Mesendoderm (in vitro differentiated cells): ENCODE results near the gene PTCHD1.

Experiments
- DNase-seq: peaks from one replicate; pipeline ENCODE4 v3.0.0; 2013
- H2AK5ac ChIP-seq: 2 replicates; pipeline ENCODE4 v1.6.1; 2013; ENCODE audit warnings: low read length, inconsistent platforms
- H2BK120ac ChIP-seq: 2 replicates; pipeline ENCODE4 v1.6.1; 2013; ENCODE audit warnings: low read depth, mild to moderate bottlenecking, low read length, moderate library complexity, mixed read lengths
- H2BK15ac ChIP-seq: replicated peaks from 2 replicates; pipeline ENCODE4 v1.6.1; 2013; ENCODE audit warnings: low read depth, mild to moderate bottlenecking, moderate library complexity
- H2BK5ac ChIP-seq: 2 replicates; pipeline ENCODE4 v1.6.1; 2013; ENCODE audit warnings: low read length, inconsistent platforms
- H3K18ac ChIP-seq: 2 replicates; pipeline ENCODE4 v1.6.1; 2013; ENCODE audit warnings: mild to moderate bottlenecking, low read length, mixed read lengths
- H3K23ac ChIP-seq: one replicate; pipeline ENCODE4 v1.6.1; 2013; ENCODE audit warnings: low read length
- H3K27ac ChIP-seq: 2 replicates; pipeline ENCODE4 v1.5.1; 2013; ENCODE audit warnings: low read depth, mild to moderate bottlenecking, inconsistent platforms, low read length, moderate library complexity
- H3K27me3 ChIP-seq: 2 replicates; pipeline ENCODE4 v1.6.1; 2013; ENCODE audit warnings: low read length, control low read depth, mild to moderate bottlenecking, inconsistent platforms; ENCODE audit not compliant: insufficient read depth, poor library complexity
- H3K36me3 ChIP-seq: 2 replicates; pipeline ENCODE4 v1.6.1; 2013; ENCODE audit warnings: low read length, inconsistent platforms; ENCODE audit not compliant: control insufficient read depth, insufficient read depth
- H3K4ac ChIP-seq: one replicate; pipeline ENCODE4 v1.6.1; 2013; ENCODE audit warnings: low read depth, mild to moderate bottlenecking, low read length, moderate library complexity
- H3K4me1 ChIP-seq: 2 replicates; pipeline ENCODE4 v1.6.1; 2013; ENCODE audit warnings: low read depth, low read length, inconsistent platforms; ENCODE audit not compliant: control insufficient read depth
- H3K4me2 ChIP-seq: 2 replicates; pipeline ENCODE4 v1.6.1; 2013; ENCODE audit warnings: low read length
- H3K4me3 ChIP-seq: 2 replicates; pipeline ENCODE4 v1.5.1; 2013; ENCODE audit warnings: mild to moderate bottlenecking, low read length
- H3K56ac ChIP-seq: one replicate; pipeline ENCODE4 v1.6.1; 2013; ENCODE audit warnings: low read length
- H3K79me1 ChIP-seq: 2 replicates; pipeline ENCODE4 v1.6.1; 2013; ENCODE audit warnings: low read length, inconsistent platforms
- H3K79me2 ChIP-seq: 2 replicates; pipeline ENCODE4 v1.6.1; 2013; ENCODE audit warnings: mild to moderate bottlenecking, low read length; ENCODE audit not compliant: control insufficient read depth, insufficient read depth
- H3K9ac ChIP-seq: 2 replicates; pipeline ENCODE4 v1.6.1; 2013; ENCODE audit warnings: low read length, inconsistent platforms
- H4K5ac ChIP-seq: one replicate; pipeline ENCODE4 v1.6.1; 2013; ENCODE audit warnings: low read length
- H4K8ac ChIP-seq: one replicate; pipeline ENCODE4 v1.6.1; 2013; ENCODE audit warnings: low read depth, mild to moderate bottlenecking, control low read depth, low read length, moderate library complexity
- WGBS: extraction: QIAGEN DNeasy Blood & Tissue Kit; methylation state at CpG from one replicate; pipeline ENCODE4 v1.1.7; 2013; ENCODE audit warnings: low lambda C conversion rate, missing lambda C conversion rate; ENCODE audit not compliant: insufficient coverage; ENCODE audit errors: extremely low coverage; 5-methylcytosine and 5-hydroxymethylcytosine counted together

Gene PTCHD1

DNA sequence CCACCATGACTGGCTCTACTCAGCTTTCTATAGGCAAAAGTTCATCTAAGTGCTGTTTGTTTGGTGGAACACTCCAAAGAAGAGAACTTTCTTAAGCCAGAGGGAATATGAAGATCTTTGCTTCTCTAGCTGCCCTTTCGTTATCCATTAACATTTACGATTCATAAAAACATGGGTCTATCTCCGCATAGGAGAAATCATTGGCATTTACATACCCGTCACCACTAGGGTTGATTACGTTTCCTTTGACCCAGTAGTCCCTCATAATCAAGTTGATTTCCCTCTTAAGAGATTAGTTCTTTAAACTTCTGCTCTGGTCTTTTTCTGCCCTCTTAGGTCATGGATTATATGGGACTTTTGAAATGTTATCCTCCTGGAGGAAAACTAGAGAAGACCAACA lies 57.5 kb downstream of the PTCHD1 start:
- Histone ChIP-seq H3K18ac (no peak overlapping the region), H2BK120ac (no peak overlapping the region), H2BK15ac (no peak overlapping the region)

DNA sequence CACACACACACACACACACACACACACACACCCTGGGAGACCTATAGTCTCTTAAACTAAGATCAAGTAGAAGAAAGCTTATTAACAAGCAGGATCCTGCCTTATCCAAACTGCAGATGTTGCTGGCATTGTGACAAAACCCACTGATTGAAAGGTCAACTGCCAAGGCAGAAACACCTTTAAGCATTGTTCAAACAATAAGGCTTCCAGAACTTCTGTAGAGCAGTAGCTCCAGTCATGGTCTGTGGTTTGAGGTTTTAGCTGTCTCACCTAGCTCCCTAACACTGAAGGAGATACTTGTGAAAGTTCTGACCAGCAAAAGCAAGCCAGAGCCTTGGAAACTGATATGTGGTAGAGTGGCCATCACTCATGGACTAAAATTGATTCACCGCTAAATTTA lies 59.8 kb downstream of the PTCHD1 start:
- no peak overlapping the region for H2AK5ac ChIP-seq
- no peak overlapping the region for H3K56ac ChIP-seq
- no peak overlapping the region for H3K9ac ChIP-seq
- no peak overlapping the region for H3K4ac ChIP-seq
- no peak overlapping the region for H2BK15ac ChIP-seq
- no peaks in the 10 kb centered on the region for H3K36me3 ChIP-seq
- H2BK5ac ChIP-seq, result no peak overlapping the region
- no peak overlapping the region for H2BK120ac ChIP-seq
- no peaks in the 10 kb centered on the region for H3K27me3 ChIP-seq
- no peaks in the 10 kb centered on the region for H3K79me1 ChIP-seq
- no peak overlapping the region for H3K18ac ChIP-seq
- no peaks in the 10 kb centered on the region for H3K79me2 ChIP-seq
- no peak overlapping the region for H4K5ac ChIP-seq
- H3K27ac ChIP-seq, result no peak overlapping the region
- H3K4me1 ChIP-seq, result no peaks in the 10 kb centered on the region
- H3K4me2 ChIP-seq, result no peak overlapping the region
- H3K23ac ChIP-seq, result no peak overlapping the region
- no peak for DNase-seq
- H3K4me3 ChIP-seq, result no peak overlapping the region
- H4K8ac ChIP-seq, result no peak overlapping the region
- WGBS, result no CpG with 5 or more reads among the region's 1 CpG

More for the DNA sequence above, 57.5 kb downstream of the PTCHD1 start:
- Histone ChIP-seq H3K27ac (no peak overlapping the region), H2AK5ac (no peak overlapping the region), H4K5ac (no peak overlapping the region), H3K4me3 (no peak overlapping the region), H3K4me1 (no peaks in the 10 kb centered on the region), H2BK5ac (no peak overlapping the region), H3K79me2 (no peaks in the 10 kb centered on the region), H3K9ac (no peak overlapping the region), H3K36me3 (no peaks in the 10 kb centered on the region), H3K56ac (no peak overlapping the region), H3K27me3 (no peaks in the 10 kb centered on the region), H3K79me1 (no peaks in the 10 kb centered on the region), H3K4ac (no peak overlapping the region), H3K4me2 (no peak overlapping the region), H4K8ac (no peak overlapping the region), H3K23ac (no peak overlapping the region)
- no peak for DNase-seq
- no CpG with 5 or more reads among the region's 5 CpGs for WGBS

DNA sequence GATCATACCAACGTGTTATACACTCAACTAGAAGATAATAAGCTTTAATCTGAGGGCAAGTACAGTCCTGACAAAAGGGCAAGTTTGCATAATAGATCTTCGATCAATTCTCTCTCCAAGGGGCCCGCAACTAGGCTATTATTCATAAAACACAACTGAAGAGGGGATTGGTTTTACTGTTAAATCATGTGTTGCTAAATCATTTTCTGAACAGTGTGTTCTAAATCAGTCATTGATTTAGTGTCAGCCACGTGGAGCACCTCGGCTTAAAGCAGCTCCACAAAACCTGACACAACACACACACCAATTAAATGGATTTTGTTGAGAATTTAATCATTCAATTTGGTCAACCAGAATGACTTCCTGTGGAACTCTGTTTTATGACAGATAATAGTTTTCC lies 61.6 kb downstream of the PTCHD1 start:
- H4K5ac ChIP-seq, result no peak overlapping the region
- H2BK120ac ChIP-seq, result no peak overlapping the region
- H4K8ac ChIP-seq, result no peak overlapping the region
- no peak overlapping the region for H3K27ac ChIP-seq
- H2BK15ac ChIP-seq, result no peak overlapping the region
- H3K4ac ChIP-seq, result no peak overlapping the region
- no peak overlapping the region for H3K56ac ChIP-seq
- no peak overlapping the region for H3K23ac ChIP-seq
- no peak overlapping the region for H2AK5ac ChIP-seq
- no peak overlapping the region for H3K9ac ChIP-seq
- no peaks in the 10 kb centered on the region for H3K79me1 ChIP-seq
- H3K4me1 ChIP-seq, result no peaks in the 10 kb centered on the region
- no peak overlapping the region for H3K18ac ChIP-seq
- H3K4me3 ChIP-seq, result no peak overlapping the region
- no peaks in the 10 kb centered on the region for H3K79me2 ChIP-seq
- H3K4me2 ChIP-seq, result no peak overlapping the region
- WGBS, result no CpG with 5 or more reads among the region's 5 CpGs
- H3K36me3 ChIP-seq, result no peaks in the 10 kb centered on the region
- no peak overlapping the region for H2BK5ac ChIP-seq
- no peaks in the 10 kb centered on the region for H3K27me3 ChIP-seq
- no peak for DNase-seq

DNA sequence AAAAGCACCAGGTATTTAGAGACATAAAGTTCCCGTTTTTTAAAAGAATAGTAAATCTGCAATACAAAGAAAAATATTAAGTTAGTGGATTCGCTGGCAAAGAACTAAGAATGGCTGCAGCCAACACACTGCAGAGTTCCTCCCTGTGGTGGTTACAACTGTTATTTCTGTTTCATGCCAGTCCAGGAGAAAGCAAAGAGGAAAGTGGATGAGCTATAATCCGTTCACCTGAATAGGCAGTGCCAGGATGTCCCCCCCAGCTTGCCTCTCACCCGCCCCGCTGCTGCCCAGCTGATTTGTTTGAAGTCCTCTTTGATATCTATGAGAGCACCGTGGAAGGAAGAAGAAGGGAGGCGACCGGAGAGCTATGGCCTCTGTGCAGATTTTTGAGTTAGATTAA lies 63.9 kb downstream of the PTCHD1 start:
- Histone ChIP-seq H3K4me1 (no peaks in the 10 kb centered on the region), H3K4me2 (no peak overlapping the region), H4K5ac (no peak overlapping the region), H2BK120ac (no peak overlapping the region), H2BK15ac (no peak overlapping the region), H3K18ac (no peak overlapping the region), H2BK5ac (no peak overlapping the region), H3K4me3 (no peak overlapping the region), H3K27ac (no peak overlapping the region), H2AK5ac (no peak overlapping the region), H3K79me1 (no peaks in the 10 kb centered on the region), H3K27me3 (no peaks in the 10 kb centered on the region), H3K9ac (no peak overlapping the region), H4K8ac (no peak overlapping the region), H3K56ac (no peak overlapping the region), H3K36me3 (no peaks in the 10 kb centered on the region), H3K4ac (no peak overlapping the region), H3K23ac (no peak overlapping the region), H3K79me2 (no peaks in the 10 kb centered on the region)
- no peak for DNase-seq
- no CpG with 5 or more reads among the region's 8 CpGs for WGBS

DNA sequence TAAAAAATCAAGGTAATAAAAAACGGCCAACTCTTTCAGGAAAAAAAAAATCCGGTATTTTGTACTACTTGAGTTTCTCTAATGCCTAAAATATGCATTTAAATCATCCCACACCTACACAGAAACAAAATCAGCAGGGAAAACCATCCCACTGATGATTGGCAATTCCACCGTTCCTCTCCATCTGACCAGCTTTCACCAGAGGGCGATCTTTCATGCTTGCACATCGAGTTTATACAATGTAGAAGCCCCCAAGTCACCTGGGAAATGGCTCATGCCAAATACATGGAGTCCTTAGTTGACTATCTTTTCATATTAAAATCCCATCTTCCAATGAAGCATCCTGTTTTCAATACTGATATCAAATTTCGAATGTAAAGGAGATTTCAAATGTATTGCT lies 69.2 kb downstream of the PTCHD1 start:
- H2BK15ac ChIP-seq, result no peak overlapping the region
- H3K79me2 ChIP-seq, result no peaks in the 10 kb centered on the region
- no peak overlapping the region for H3K56ac ChIP-seq
- H4K8ac ChIP-seq, result no peak overlapping the region
- no peak overlapping the region for H2AK5ac ChIP-seq
- no peak overlapping the region for H3K4ac ChIP-seq
- H3K4me3 ChIP-seq, result no peak overlapping the region
- H3K27me3 ChIP-seq, result no peaks in the 10 kb centered on the region
- H3K36me3 ChIP-seq, result no peaks in the 10 kb centered on the region
- H3K9ac ChIP-seq, result no peak overlapping the region
- H2BK5ac ChIP-seq, result no peak overlapping the region
- no peaks in the 10 kb centered on the region for H3K79me1 ChIP-seq
- H3K4me2 ChIP-seq, result no peak overlapping the region
- H3K18ac ChIP-seq, result no peak overlapping the region
- WGBS, result no CpG with 5 or more reads among the region's 6 CpGs
- peak; percentile 35 for DNase-seq
- H2BK120ac ChIP-seq, result no peak overlapping the region
- no peak overlapping the region for H3K23ac ChIP-seq
- no peak overlapping the region for H4K5ac ChIP-seq
- H3K27ac ChIP-seq, result no peak overlapping the region
- H3K4me1 ChIP-seq, result no peaks in the 10 kb centered on the region

DNA sequence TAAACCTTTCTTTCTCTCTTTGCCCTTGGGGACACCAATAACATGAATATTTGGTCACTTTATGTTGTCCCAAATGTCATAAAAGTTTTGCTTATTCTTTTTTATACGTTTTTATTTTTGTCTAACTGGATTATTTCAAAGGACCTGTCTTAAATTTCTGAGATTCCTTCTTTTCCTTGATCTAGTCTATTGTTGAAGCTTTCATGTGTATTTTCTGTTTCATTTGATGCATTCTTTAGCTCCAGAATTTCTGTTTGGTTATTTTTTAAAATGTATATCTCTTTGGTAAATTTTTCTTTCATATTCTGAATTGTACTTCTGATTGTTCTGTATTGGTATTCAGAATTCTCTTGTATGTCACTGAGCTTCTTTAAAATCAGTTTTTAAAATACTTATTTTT lies 88.3 kb downstream of the PTCHD1 start:
- no peaks in the 10 kb centered on the region for H3K79me1 ChIP-seq
- no peak overlapping the region for H3K9ac ChIP-seq
- H3K4me3 ChIP-seq, result no peak overlapping the region
- H3K18ac ChIP-seq, result no peak overlapping the region
- H3K27me3 ChIP-seq, result no peaks in the 10 kb centered on the region
- H2BK120ac ChIP-seq, result no peak overlapping the region
- no peak for DNase-seq
- H3K23ac ChIP-seq, result no peak overlapping the region
- no CpG with 5 or more reads among the region's 1 CpG for WGBS
- no peak overlapping the region for H2BK15ac ChIP-seq
- no peak overlapping the region for H4K5ac ChIP-seq
- no peaks in the 10 kb centered on the region for H3K79me2 ChIP-seq
- H3K4ac ChIP-seq, result no peak overlapping the region
- H3K4me2 ChIP-seq, result no peak overlapping the region
- H3K4me1 ChIP-seq, result no peaks in the 10 kb centered on the region
- no peak overlapping the region for H2AK5ac ChIP-seq
- H3K36me3 ChIP-seq, result no peaks in the 10 kb centered on the region
- H4K8ac ChIP-seq, result no peak overlapping the region
- H3K56ac ChIP-seq, result no peak overlapping the region
- H3K27ac ChIP-seq, result no peak overlapping the region
- H2BK5ac ChIP-seq, result no peak overlapping the region
